ENCODE measurements around the gene RBFOX1. TPM values are rescaled to one million over a fixed set of nuclear protein-coding genes. Genes with fewer than 3 reads are reported as not detected.

Gene RBFOX1
- total RNA-seq, 1 donor, result not detected

DNA sequence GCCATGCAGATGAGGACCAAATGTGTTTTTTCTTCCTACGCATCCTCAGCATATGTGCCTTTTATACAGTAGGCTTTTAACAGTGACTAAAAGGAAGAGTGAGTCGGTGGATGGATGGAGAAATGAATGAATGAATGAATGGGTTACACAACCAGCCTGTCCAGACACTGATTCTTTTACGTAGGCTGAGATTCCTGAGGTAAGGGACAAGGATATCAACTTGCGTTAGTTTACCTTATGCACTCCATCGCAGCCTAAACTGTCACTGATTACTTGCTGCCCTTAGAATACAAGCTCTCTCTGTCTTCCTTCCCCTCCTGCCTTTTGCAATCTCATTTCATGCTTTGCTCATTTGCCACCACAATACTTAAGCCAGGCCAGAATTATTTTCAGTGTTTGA lies 59.0 kb downstream of the RBFOX1 start:
- TF ChIP-seq, protein P1, sequence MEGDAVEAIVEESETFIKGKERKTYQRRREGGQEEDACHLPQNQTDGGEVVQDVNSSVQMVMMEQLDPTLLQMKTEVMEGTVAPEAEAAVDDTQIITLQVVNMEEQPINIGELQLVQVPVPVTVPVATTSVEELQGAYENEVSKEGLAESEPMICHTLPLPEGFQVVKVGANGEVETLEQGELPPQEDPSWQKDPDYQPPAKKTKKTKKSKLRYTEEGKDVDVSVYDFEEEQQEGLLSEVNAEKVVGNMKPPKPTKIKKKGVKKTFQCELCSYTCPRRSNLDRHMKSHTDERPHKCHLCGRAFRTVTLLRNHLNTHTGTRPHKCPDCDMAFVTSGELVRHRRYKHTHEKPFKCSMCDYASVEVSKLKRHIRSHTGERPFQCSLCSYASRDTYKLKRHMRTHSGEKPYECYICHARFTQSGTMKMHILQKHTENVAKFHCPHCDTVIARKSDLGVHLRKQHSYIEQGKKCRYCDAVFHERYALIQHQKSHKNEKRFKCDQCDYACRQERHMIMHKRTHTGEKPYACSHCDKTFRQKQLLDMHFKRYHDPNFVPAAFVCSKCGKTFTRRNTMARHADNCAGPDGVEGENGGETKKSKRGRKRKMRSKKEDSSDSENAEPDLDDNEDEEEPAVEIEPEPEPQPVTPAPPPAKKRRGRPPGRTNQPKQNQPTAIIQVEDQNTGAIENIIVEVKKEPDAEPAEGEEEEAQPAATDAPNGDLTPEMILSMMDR (IDR thresholded peaks at IDR 0.05; ENCODE audit: insufficient read depth, low read depth, low read length), result no peak
- DNase-seq (ENCODE audit: low read depth), result no peak
- H3K4me3 ChIP-seq (ENCODE audit: low read depth, low read length), result no peak overlapping the region

DNA sequence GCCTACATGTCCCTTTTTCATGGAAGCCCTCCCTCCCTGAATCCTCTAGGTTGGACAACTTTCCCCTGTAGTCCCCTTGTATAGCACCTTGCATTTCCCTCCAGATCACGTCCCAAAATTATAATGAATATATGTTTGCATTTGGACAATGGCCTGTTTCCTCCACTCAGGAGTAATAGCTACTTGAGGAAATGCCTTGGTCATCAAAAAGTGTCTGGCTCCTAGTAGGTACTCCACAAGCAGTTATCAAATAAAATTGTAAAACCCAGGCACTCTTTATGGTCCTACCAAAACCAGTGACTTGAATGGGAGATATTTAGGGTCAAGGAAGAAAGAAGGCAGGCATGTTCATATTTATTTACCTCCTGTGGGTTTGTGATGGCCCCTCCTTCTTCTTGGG lies 59.6 kb downstream of the RBFOX1 start:
- DNase-seq (ENCODE audit: low read depth), result no peak

GRCh38 chr16:7393680-7394079 lies 61.0 kb downstream of the RBFOX1 start:
- TF ChIP-seq, protein P1 (IDR thresholded peaks at IDR 0.05; ENCODE audit: insufficient read depth, low read depth, low read length), result no peak
- H3K4me3 ChIP-seq (ENCODE audit: low read depth, low read length), result no peak overlapping the region
- DNase-seq (ENCODE audit: low read depth), result no peak

More for the DNA sequence above, 59.6 kb downstream of the RBFOX1 start:
- H3K4me3 ChIP-seq (ENCODE audit: low read depth, low read length), result no peak overlapping the region
- TF ChIP-seq, protein P1 (IDR thresholded peaks at IDR 0.05; ENCODE audit: insufficient read depth, low read depth, low read length), result no peak

GRCh38 chr16:7394720-7395336 lies 62.2 kb downstream of the RBFOX1 start:
- TF ChIP-seq, protein P1 (IDR thresholded peaks at IDR 0.05; ENCODE audit: insufficient read depth, low read depth, low read length), result no peak
- no peak overlapping the region for H3K4me3 ChIP-seq (ENCODE audit: low read depth, low read length)
- no peak for DNase-seq (ENCODE audit: low read depth)

DNA sequence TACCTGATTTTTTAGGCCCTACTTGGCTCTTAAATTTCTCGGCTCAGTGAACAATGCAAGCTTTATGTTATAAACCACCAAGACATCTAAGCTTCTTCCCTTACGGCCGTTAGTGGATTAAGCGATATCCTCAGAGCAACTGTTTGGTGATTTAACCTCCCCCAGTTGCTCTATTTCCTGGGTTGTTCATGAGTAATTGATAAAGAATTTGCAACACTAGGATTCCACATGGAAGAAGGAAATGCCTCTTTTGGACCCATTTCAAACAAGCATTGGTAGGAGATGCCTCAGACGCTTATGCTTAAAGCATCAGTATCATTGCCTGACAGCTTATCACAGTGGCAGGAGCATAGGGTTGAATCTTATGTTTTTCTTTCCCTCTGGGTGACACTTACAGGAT lies 65.3 kb downstream of the RBFOX1 start:
- TF ChIP-seq, protein P1 (IDR thresholded peaks at IDR 0.05; ENCODE audit: insufficient read depth, low read depth, low read length), result no peak
- no peak overlapping the region for H3K4me3 ChIP-seq (ENCODE audit: low read depth, low read length)
- no peak for DNase-seq (ENCODE audit: low read depth)

GRCh38 chr16:7398536-7398935 lies 65.9 kb downstream of the RBFOX1 start:
- TF ChIP-seq, protein P1 (IDR thresholded peaks at IDR 0.05; ENCODE audit: insufficient read depth, low read depth, low read length), result no peak
- H3K4me3 ChIP-seq (ENCODE audit: low read depth, low read length), result no peak overlapping the region
- no peak for DNase-seq (ENCODE audit: low read depth)

DNA sequence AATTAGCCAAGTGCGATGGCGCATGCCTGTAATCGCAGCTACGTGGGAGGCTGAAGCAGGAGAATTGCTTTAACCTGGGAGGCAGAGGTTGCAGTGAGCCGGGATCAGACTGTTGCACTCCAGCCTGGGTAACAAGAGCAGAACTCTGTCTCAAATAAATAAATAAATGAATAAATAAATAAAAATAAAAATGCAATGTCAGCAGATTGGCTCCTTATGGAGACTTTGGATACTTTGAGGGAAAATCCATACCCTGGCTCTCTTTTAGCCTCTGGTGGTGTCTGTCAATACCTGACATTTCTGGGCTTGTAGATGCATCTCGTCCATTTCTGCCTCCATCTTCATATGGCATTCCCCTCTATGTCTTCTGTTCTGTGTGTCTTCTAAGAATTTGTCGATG lies 66.7 kb downstream of the RBFOX1 start:
- no peak for DNase-seq (ENCODE audit: low read depth)
- no peak overlapping the region for H3K4me3 ChIP-seq (ENCODE audit: low read depth, low read length)
- TF ChIP-seq, protein P1 (IDR thresholded peaks at IDR 0.05; ENCODE audit: insufficient read depth, low read depth, low read length), result no peak
